Stimulated activated CD8-positive, alpha-beta memory T cell treated with anti-CD3 and anti-CD28 coated beads, Interleukin-4, amount 100 ng/mL, for 4 hours (primary cell): Measurements from ENCODE around the gene EFHC2.
"Not testable (repeated sequence)": the region's sequence is repeated elsewhere in the genome, so short reads cannot be mapped to it uniquely, and the experiment has no call there.

Experiments
- DNase-seq, 2 donors: peaks; one replicate each; pipeline ENCODE4 v3.0.0-alpha.2; 2020; ENCODE audit warnings: low read depth in 2 of 2, low spot score in 1 of 2

EFHC2 gene

GRCh38 chrX:44291468-44292092 is 51.9 kb downstream of the EFHC2 start:
- no peak for DNase-seq

- DNase-seq = no peak
These were observed 52.8 kb downstream of the EFHC2 start for GRCh38 chrX:44290718-44291117.

- DNase-seq = no peak
These were observed 60.7 kb downstream of the EFHC2 start for GRCh38 chrX:44282753-44283152.

GRCh38 chrX:44280116-44280515 is 63.4 kb downstream of the EFHC2 start:
- DNase-seq = no peak

- DNase-seq = no peak
These were observed 69.4 kb downstream of the EFHC2 start for GRCh38 chrX:44274096-44274495.

- no peak for DNase-seq
These were observed 75.6 kb downstream of the EFHC2 start for GRCh38 chrX:44267861-44268260.

- no peak for DNase-seq
These were observed 76.4 kb downstream of the EFHC2 start for GRCh38 chrX:44267116-44267515.

- no peak for DNase-seq
These were observed 77.9 kb downstream of the EFHC2 start for GRCh38 chrX:44265559-44265958.

- no peak for DNase-seq
These were observed 78.5 kb downstream of the EFHC2 start for GRCh38 chrX:44264936-44265335.

- DNase-seq = no peak
These were observed 82.2 kb downstream of the EFHC2 start for GRCh38 chrX:44261286-44261685.

GRCh38 chrX:44260609-44261008 is 82.9 kb downstream of the EFHC2 start:
- DNase-seq = no peak

- DNase-seq = not testable (repeated sequence)
These were observed 87.7 kb downstream of the EFHC2 start for GRCh38 chrX:44255742-44256141.

- no peak for DNase-seq
These were observed 89.9 kb downstream of the EFHC2 start for GRCh38 chrX:44253575-44253942.

GRCh38 chrX:44252688-44253574 is 90.5 kb downstream of the EFHC2 start:
- DNase-seq = peak in 1 of 2 donors; percentile 42

- DNase-seq = no peak
These were observed 96.0 kb downstream of the EFHC2 start for GRCh38 chrX:44247468-44247867.

GRCh38 chrX:44246826-44247225 is 96.6 kb downstream of the EFHC2 start:
- no peak for DNase-seq

GRCh38 chrX:44245733-44246132 is 97.7 kb downstream of the EFHC2 start:
- DNase-seq = no peak

- DNase-seq = no peak
These were observed 99.5 kb downstream of the EFHC2 start for GRCh38 chrX:44244008-44244407.

- DNase-seq = no peak
These were observed 101.9 kb downstream of the EFHC2 start for GRCh38 chrX:44241546-44241945.

- DNase-seq = no peak
These were observed 103.4 kb downstream of the EFHC2 start for GRCh38 chrX:44240036-44240435.

GRCh38 chrX:44239036-44239435 is 104.4 kb downstream of the EFHC2 start:
- DNase-seq = no peak

GRCh38 chrX:44235534-44235933 is 107.9 kb downstream of the EFHC2 start:
- no peak for DNase-seq

- DNase-seq = no peak
These were observed 108.9 kb downstream of the EFHC2 start for GRCh38 chrX:44234541-44234940.
